ENCODE results near the gene SMIM36.
"Not testable (repeated sequence)": the region's sequence is repeated elsewhere in the genome, so short reads cannot be mapped to it uniquely, and the experiment has no call there.

The SMIM36 gene

GRCh38 chr17:55405600-55405999, 105.7 kb downstream of the SMIM36 start:
- in situ Hi-C loops (cut with HindIII; ENCODE audit: low pct_ligation_motif_present, low pct_unique_long_range_greater_than_20kb, low sequenced_read_pairs), result no loop called here
- no peak for DNase-seq

GRCh38 chr17:55404197-55404596, 107.1 kb downstream of the SMIM36 start:
- DNase-seq; in situ Hi-C loops (cut with HindIII; ENCODE audit: low pct_ligation_motif_present, low pct_unique_long_range_greater_than_20kb, low sequenced_read_pairs): not testable (repeated sequence)

DNA sequence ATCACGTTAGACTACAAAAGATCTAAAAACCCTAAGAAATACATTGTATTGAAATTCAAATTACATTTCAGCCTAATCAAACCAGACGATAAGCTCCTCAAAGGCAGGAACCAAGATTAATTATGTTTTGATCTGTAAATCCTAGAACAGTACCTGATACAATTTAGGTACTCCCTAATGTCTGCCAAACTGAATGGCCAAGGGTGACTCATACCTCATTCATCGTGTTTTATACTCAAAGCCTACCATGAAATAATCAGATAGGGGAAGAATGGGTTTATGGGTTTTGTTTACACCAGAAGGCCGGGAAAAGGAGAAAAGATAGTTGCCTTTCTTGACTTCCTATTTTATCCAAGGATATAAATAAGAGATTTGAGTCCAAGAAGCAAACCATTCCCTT, 108.9 kb downstream of the SMIM36 start:
- DNase-seq, result peak; percentile 43
- in situ Hi-C loops (cut with HindIII; ENCODE audit: low pct_ligation_motif_present, low pct_unique_long_range_greater_than_20kb, low sequenced_read_pairs), result no loop called here
